Measurements from ENCODE around the gene RHBG. TPM values are rescaled to one million over a fixed set of nuclear protein-coding genes. Genes with fewer than 3 reads are reported as not detected.

Gene RHBG
- total RNA-seq (2012; rRNA removed) (not detected in 2 replicates), polyA plus RNA-seq (2012; rRNA removed) (not detected in 2 replicates), Bru-seq, nascent RNA (percentile 6 among the genes with signal in this experiment), BruChase-seq, experiment 1, labeled RNA remaining after a 6-hour chase (percentile 8 among the genes with signal in this experiment), BruChase-seq, experiment 2, labeled RNA remaining after a 2-hour chase (percentile 6 among the genes with signal in this experiment)
- polyA plus RNA-seq (2012; cell fraction: cytosol; rRNA removed) = not detected in 2 replicates
- polyA plus RNA-seq (2012; cell fraction: nucleus; rRNA removed; ENCODE audit: low replicate concordance) = not detected in 2 replicates
- long read RNA-seq = 0 reads

- Histone ChIP-seq H3K18ac (ENCODE audit: low read depth, low read length) (no peak within 1 kb of the TSS), H3K36me3 (ENCODE audit: control insufficient read depth, insufficient read depth, low read length) (no peaks in the 10 kb centered on the region), H3K56ac (ENCODE audit: extremely low read depth, insufficient read depth, low read length) (no peak within 1 kb of the TSS), H4K5ac (ENCODE audit: low read depth, low read length) (no peak within 1 kb of the TSS), H3K9ac (ENCODE audit: low read depth, low read length) (no peak within 1 kb of the TSS), H3K79me1 (ENCODE audit: low read depth in 1 of 2, low read length in 2 of 2) (no peaks in the 10 kb centered on the region), H3K4me1 (ENCODE audit: control insufficient read depth, insufficient read depth, low read length) (peaks cover 2% of the 10 kb centered on the region; the same call in 1 of the 2 replicates), H2BK15ac (ENCODE audit: low read depth, low read length) (no peak within 1 kb of the TSS), H3K23ac (ENCODE audit: low read depth, low read length) (no peak within 1 kb of the TSS; the same call in 1 of the 2 replicates), H2BK20ac (ENCODE audit: low read depth, low read length) (no peak within 1 kb of the TSS), H4K20me1 (ENCODE audit: insufficient read depth, low read length) (no peaks in the 10 kb centered on the region), H3K9me1 (ENCODE audit: insufficient read depth, low read length) (no peaks in the 10 kb centered on the region; the same call in 1 of the 2 replicates), H4K91ac (ENCODE audit: insufficient read depth, low read depth, low read length) (no peak within 1 kb of the TSS), H2BK120ac (ENCODE audit: low read depth, low read length) (no peak within 1 kb of the TSS), H2AFZ (replicated peaks; ENCODE audit: low read length, poor library complexity) (peak within 1 kb of the TSS; percentile 19), H2AK5ac (ENCODE audit: low read depth, low read length) (no peak within 1 kb of the TSS), H3K27me3 (ENCODE audit: control insufficient read depth, insufficient read depth, low read length) (peaks cover 78% of the 10 kb centered on the region), H3K4me3 (ENCODE audit: insufficient read depth, low read depth, low read length) (no peak within 1 kb of the TSS; the same call in 1 of the 2 replicates), H4K8ac (ENCODE audit: low read depth in 2 of 2, low read length in 2 of 2) (no peak within 1 kb of the TSS), H3K4ac (ENCODE audit: low read depth, low read length) (no peak within 1 kb of the TSS), H2BK5ac (ENCODE audit: low read depth, low read length, poor library complexity, severe bottlenecking) (no peak within 1 kb of the TSS), H3K9me3 (ENCODE audit: control insufficient read depth, insufficient read depth, low read length) (no peaks in the 10 kb centered on the region), H3K14ac (replicated peaks; ENCODE audit: low read depth, low read length) (no peak within 1 kb of the TSS), H3K4me2 (ENCODE audit: low read depth, low read length) (peak within 1 kb of the TSS; percentile 53; the same call in 1 of the 2 replicates), H3K27ac (ENCODE audit: insufficient read depth, low read length) (no peak within 1 kb of the TSS), H2AK9ac (replicated peaks; ENCODE audit: low read depth, low read length, poor library complexity) (no peak within 1 kb of the TSS)
- in situ Hi-C loops (cut with MboI; ENCODE audit: low sequenced_read_pairs) = no loop called here
- peak; percentile 46 for ATAC-seq (ENCODE audit: low read depth)
- peak; percentile 2 for DNase-seq
- CTCF ChIA-PET = no interaction called here
- intact Hi-C loops (cut with micrococcal nuclease) = no loop called here
- 3% methylated on average over 16 of the region's 48 CpGs; no CpG with 5 or more reads in 1 of the 2 experiments for WGBS, 2 experiments (ENCODE audit: extremely low coverage in 2 of 2, insufficient read length in 1 of 2)
- no TSS peak for BruUV-seq (replicated peaks)
- dilution Hi-C loops (cut with HindIII; ENCODE audit: low sequenced_read_pairs, unreplicated experiment) = no loop called here
- POLR2A ChIA-PET (ENCODE audit: unreplicated experiment) = no interaction called here
- no peak for TF ChIP-seq USF2 (IDR thresholded peaks at IDR 0.05; ENCODE audit: low read depth, low read length)
- no peak for TF ChIP-seq RAD21 (IDR thresholded peaks at IDR 0.05; ENCODE audit: low read length)
- TF ChIP-seq MAFK (IDR thresholded peaks at IDR 0.05; ENCODE audit: low read depth, low read length) = no peak
- no peak for TF ChIP-seq MAZ (IDR thresholded peaks at IDR 0.05; ENCODE audit: borderline replicate concordance, low read depth, low read length)
- TF ChIP-seq BHLHE40 (IDR thresholded peaks at IDR 0.05; ENCODE audit: low read depth, low read length) = no peak
- TF ChIP-seq CTCF (conservative IDR thresholded peaks at IDR 0.05; ENCODE audit: low read depth, low read length) = no peak
- no peak for TF ChIP-seq MXI1 (IDR thresholded peaks at IDR 0.05; ENCODE audit: borderline replicate concordance, low read depth, low read length)
- TF ChIP-seq ELK1 (IDR thresholded peaks at IDR 0.05; ENCODE audit: borderline replicate concordance, low read depth, low read length) = no peak
- TF ChIP-seq FOS (IDR thresholded peaks at IDR 0.05; ENCODE audit: low read depth, low read length) = no peak
- TF ChIP-seq CEBPB (IDR thresholded peaks at IDR 0.05; ENCODE audit: low read depth, low read length) = no peak
- TF ChIP-seq RCOR1 (IDR thresholded peaks at IDR 0.05; ENCODE audit: insufficient replicate concordance, low read length) = no peak
- TF ChIP-seq CHD1 (IDR thresholded peaks at IDR 0.05; ENCODE audit: low read depth, low read length) = no peak
- no peak for TF ChIP-seq NFE2L2 (IDR thresholded peaks at IDR 0.05; ENCODE audit: low read depth, low read length)
These were observed at the start of gene RHBG for GRCh38 chr1:156368889-156369684. RHBG (plus strand) TSS chr1:156369211; CDS start chr1:156369250, 39 bp downstream.

All from IMR-90 (cell line).